Measurements from ENCODE around the gene WSCD2.

- TF ChIP-seq EZH2 (IDR thresholded peaks at IDR 0.05; ENCODE audit: borderline replicate concordance, insufficient read depth, low read length, poor library complexity, severe bottlenecking) (no peak), CTCF (IDR thresholded peaks at IDR 0.05; ENCODE audit: poor library complexity, severe bottlenecking) (no peak), POLR2AphosphoS5 (IDR thresholded peaks at IDR 0.05) (no peak), EP300 (conservative IDR thresholded peaks at IDR 0.05; ENCODE audit: poor library complexity, severe bottlenecking) (no peak), SMC3 (conservative IDR thresholded peaks at IDR 0.05; ENCODE audit: poor library complexity) (no peak), REST (IDR thresholded peaks at IDR 0.05; ENCODE audit: borderline replicate concordance) (no peak)
Observed at GRCh38 chr12:108094056-108094649, 34.9 kb upstream of the WSCD2 start.

Data from neural cell (in vitro differentiated cells).